Fibroblast of skin of right biceps (primary cell): Measurements from ENCODE around the gene CCL20.

Source experiments
- DNase-seq: peaks from one replicate; pipeline ENCODE4 v3.0.0-alpha.2; 2013

The CCL20 gene

GRCh38 chr2:227804975-227805374 lies 8.7 kb upstream of the CCL20 start:
- DNase-seq, result peak; percentile 14

DNA sequence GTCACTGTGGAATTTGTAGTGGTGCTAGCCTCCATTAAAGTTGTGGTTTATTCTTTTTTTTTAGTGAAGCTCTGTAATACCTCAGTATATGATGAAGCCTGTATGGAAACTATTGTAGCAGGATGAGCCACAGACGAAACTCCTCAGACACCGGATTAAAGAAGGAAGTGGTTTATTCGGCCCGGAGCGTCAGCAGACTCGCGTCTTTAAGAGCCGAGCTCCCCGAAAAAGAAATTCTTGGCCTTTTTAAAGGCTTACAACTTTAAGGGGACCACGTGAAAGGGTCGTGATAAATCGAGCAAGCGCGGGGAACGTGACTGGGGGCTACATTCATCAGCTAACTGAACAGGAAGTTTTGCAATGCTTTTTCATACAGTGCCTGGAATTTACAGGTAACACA lies 8.1 kb upstream of the CCL20 start:
- DNase-seq, result peak; percentile 42

DNA sequence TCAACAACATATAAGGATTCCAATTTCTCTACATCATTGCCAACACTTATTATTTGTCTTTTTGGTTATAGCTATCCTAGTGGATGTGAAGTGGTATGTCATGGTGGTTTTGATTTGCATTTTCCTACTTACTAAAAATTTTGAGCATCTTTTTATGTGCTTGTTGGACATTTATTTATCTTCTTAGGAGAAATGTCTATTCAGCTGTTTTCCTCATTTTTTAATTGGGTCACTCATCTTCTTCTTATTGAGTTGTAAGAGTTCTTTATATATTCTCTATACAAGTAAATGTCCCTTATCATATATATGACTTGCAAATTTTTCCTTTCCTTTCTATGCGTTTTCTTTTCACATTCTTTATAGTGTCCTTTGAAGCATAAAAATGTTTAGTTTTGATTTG lies 4.7 kb upstream of the CCL20 start:
- DNase-seq, result no peak

- DNase-seq, result no peak
Observed at GRCh38 chr2:227812001-227812400, 1.6 kb upstream of the CCL20 start.

DNA sequence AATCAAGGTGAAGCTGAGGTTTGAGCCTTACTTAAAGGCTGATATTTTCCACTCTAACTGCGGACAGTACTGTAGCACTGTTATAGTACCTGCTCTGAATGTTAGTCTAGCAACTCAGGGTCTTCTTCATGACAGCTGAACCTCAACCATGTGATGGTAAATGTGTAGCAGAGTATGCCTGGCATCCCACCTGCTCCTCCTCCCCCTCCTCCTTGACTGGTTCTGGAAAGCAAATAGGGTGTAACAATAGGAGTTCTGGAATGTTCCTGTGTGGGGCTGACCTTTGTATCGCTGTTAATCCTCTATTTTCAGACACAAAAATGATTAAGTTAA lies 447 bp upstream of the CCL20 start:
- no peak for DNase-seq

DNA sequence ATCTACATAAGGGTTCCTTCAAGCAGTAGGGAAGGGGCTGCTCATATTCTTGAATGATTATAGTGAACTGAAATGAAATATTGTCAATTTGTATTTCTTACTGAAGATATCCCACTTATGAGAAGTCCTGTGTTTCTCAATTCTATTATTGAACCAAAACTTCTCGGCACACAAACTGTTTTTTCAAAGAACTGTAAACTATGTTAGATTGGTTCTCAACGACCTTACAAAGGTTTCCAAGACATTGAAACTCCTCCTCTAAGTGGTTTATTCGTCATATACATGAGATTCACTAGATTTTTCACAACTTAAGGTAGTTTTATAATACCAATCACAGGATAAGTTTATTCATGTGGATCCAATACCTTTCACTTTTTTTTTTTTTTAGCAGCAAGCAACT lies 1.4 kb downstream of the CCL20 start:
- DNase-seq, result no peak

DNA sequence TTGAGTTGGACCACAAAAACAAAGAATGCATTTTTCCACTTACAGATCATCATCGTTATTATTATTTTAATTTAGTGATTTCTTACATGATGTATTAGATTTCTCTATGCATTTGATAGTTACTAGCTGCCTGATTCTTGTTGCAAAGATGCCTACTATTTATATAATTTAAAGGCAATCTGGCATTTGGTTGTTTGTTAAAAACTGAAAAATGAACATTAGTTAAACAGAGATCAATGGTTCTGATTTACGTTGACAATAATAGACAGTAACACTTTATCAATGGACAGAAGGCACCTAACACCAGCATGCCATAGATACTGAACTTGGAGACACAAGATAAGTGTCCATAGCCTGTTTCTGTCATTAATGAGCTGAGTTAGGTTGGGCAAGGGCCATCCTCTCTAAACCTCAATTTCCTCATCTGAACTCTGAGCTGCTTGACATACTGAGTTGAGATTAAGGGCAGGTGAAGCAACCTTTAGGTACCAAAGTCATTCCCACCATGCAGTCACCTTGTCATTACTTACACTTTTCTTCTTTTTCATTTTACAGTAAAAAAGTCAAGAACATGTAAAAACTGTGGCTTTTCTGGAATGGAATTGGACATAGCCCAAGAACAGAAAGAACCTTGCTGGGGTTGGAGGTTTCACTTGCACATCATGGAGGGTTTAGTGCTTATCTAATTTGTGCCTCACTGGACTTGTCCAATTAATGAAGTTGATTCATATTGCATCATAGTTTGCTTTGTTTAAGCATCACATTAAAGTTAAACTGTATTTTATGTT lies 3.1 kb downstream of the CCL20 start:
- peak; percentile 22 for DNase-seq

- no peak for DNase-seq
Observed at GRCh38 chr2:227817336-227817735, 3.7 kb downstream of the CCL20 start.

GRCh38 chr2:227817850-227818674 lies 4.4 kb downstream of the CCL20 start:
- DNase-seq, result peak; percentile 100

DNA sequence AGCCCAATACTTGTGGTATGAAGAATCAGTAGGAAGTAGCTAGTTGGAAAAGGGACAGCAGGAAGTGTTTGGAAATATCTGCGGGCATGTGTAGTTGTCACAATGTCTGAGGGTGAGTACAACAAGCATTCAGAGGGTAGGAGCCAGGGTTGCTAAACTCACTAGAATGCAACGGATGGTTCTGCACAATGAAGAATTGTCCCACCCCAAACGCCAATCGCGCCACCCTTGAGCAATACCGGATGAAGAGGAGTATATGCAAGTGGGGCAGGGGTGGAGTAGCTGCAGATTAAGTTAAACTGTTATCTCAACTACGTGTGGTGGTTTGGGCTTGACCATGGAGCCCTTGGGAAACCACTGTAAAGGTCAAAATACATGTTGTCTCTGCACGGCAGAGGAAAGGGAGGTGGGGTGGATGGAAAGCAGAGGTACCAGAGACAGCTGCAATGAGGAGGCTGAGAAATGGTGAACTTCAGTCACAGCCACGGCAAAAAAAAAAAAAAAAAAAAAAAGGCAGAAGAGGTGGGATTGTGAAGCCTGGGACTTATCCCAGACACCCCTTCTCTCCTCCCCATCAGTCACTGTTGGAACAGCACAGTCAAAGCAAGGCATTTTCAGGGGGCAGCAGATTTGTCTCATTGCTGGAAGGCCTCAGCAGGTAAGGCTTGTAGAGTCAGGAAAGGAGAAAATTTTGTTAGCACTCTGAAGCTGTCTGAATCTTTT lies 5.2 kb downstream of the CCL20 start:
- no peak for DNase-seq

- DNase-seq, result no peak
Observed at GRCh38 chr2:227819398-227819697, 5.7 kb downstream of the CCL20 start.

- no peak for DNase-seq
Observed at GRCh38 chr2:227821043-227821942, 7.7 kb downstream of the CCL20 start.

DNA sequence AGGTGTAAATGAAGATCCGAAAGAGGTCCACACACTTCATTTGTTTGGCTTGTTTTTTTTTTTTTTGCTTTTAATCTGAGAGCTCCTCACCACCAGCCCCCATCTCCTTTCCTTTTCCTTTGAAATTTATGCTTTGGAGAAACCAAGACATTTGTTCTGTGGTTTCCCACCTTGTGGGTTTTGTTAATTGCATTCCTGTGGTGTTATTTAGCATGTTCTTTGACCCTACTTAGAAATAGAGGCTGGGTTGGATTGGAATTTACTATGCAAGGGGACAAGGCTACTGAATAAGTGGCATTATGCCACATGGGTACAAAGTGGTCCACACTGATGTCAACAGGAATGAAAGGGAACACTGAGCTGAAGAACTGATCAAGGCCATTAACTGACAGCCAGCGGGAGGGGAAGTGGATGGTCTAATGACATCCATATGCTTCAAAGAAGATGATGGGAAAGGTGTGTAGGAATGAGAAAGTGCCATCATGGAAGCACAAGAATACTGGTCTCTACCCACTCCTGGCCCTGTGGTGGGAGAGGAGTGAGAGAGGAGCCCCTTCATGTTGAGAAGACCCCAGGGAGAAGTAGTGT lies 8.9 kb downstream of the CCL20 start:
- DNase-seq, result peak; percentile 66

DNA sequence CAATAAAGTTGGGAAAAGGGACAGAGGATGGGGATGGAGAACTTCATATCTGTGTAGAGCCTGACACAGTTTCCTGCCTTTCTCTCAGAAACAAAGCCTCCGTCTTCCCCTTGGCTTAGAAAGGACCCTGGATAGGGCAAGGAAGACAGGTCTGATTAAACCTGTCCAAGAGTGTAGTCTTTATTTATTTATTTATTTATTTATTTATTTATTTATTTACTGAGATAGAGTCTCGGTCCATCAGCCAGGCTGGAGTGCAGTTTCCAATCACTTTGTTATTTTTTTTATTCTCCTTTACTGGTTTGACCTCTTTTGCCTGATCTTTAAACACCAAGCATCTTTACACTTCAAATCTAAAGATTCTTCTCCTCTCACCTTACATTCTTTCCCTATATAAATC lies 10.3 kb downstream of the CCL20 start:
- DNase-seq, result no peak

DNA sequence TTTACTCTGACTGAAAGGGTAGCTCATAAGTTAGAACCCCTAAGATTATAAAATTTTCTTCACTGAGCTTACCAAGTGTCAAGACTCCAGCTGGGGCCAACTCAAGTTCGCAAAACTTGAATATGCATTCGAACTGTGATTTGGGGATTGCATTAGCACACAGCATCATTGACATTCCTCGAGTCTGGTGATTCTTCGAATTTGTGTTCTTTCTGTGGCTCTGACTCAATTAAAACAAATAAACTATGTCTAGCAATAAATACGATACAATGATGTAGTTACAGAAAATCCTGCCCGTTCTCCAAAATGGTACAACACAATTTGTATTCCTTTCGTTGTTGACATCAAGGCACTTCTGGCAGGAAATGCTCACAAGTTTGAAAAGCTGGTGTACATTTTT lies 11.1 kb downstream of the CCL20 start:
- DNase-seq, result no peak

- DNase-seq, result no peak
Observed at GRCh38 chr2:227826019-227826521, 12.4 kb downstream of the CCL20 start.

DNA sequence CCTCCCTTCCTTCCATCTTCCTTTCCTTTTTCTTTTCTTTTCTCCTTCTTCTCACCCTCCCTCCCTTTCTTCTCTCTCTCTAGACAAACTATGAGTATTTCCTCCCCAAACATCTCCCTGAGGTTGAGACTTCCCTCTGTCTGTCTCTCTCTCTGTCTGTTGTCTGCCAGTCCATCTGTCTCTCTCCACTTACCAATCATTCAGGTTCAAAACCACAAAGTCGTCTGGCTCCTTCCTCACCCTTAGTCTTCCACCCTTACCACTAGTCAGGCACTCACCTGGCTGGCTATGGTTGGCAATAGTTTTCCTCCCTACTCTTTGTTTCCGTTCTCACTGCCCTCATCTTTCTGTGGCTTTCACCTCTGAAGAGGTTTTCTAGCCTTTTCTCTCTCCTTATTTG lies 12.9 kb downstream of the CCL20 start:
- DNase-seq, result no peak

- no peak for DNase-seq
Observed at GRCh38 chr2:227827143-227827542, 13.5 kb downstream of the CCL20 start.

GRCh38 chr2:227828477-227828912 lies 14.9 kb downstream of the CCL20 start:
- no peak for DNase-seq

GRCh38 chr2:227829337-227829736 lies 15.7 kb downstream of the CCL20 start:
- no peak for DNase-seq

GRCh38 chr2:227834423-227834822 lies 20.8 kb downstream of the CCL20 start:
- peak; percentile 47 for DNase-seq
